Activated CD4-positive, alpha-beta T cell treated with anti-CD3 and anti-CD28 coated beads, Interleukin-2, amount 10 ng/mL, durations not matched to agents 24 days and 14 days (primary cell): ENCODE measurements around the gene TMIGD3. TPM values are rescaled to one million over a fixed set of nuclear protein-coding genes. Genes with fewer than 3 reads are reported as not detected.

Experiments used
- DNase-seq: peaks from one replicate; pipeline ENCODE4 v3.0.0; 2022
- H3K27ac Mint-ChIP-seq: one replicate; pipeline ENCODE4 v1.8.0; 2022; ENCODE audit warnings: mild to moderate bottlenecking, mixed read lengths
- H3K27me3 Mint-ChIP-seq: one replicate; pipeline ENCODE4 v1.8.0; 2022; ENCODE audit warnings: mixed read lengths
- H3K36me3 Mint-ChIP-seq: one replicate; pipeline ENCODE4 v1.8.0; 2022; ENCODE audit warnings: low read depth, mild to moderate bottlenecking, mixed read lengths
- H3K4me1 Mint-ChIP-seq: one replicate; pipeline ENCODE4 v1.8.0; 2021; ENCODE audit warnings: mixed read lengths
- H3K4me3 Mint-ChIP-seq: one replicate; pipeline ENCODE4 v1.8.0; 2022; ENCODE audit warnings: mild to moderate bottlenecking, moderate library complexity, mixed read lengths
- H3K9me3 Mint-ChIP-seq: one replicate; pipeline ENCODE4 v1.8.0; 2021; ENCODE audit warnings: mixed read lengths
- intact Hi-C: fragments of 100-400 bp; cut with micrococcal nuclease; formaldehyde crosslinking; loops from one replicate; pipeline ENCODE4 v1.15.1; 2023
- total RNA-seq: library from RNA; stranded (reverse); gene quantifications from 2 replicates; pipeline ENCODE4 v1.2.3, GENCODE V29; 2022

The TMIGD3 gene
- total RNA-seq, 1 donor from 2014 or later: not detected

GRCh38 chr1:111462370-111463028 lies 40.9 kb downstream of the TMIGD3 start:
- no peak for DNase-seq
- no peak overlapping the region for H3K27ac Mint-ChIP-seq
- no peaks in the 10 kb centered on the region for H3K27me3 Mint-ChIP-seq
- peaks cover 13% of the 10 kb centered on the region for H3K4me1 Mint-ChIP-seq
- H3K9me3 Mint-ChIP-seq: peaks cover 3% of the 10 kb centered on the region
- intact Hi-C loops: loop anchor here (2.0 kb wide), 1 partner anchor 22 kb away; no protein-coding TSS in a partner anchor
- H3K4me3 Mint-ChIP-seq: no peak overlapping the region
- H3K36me3 Mint-ChIP-seq: peaks cover 45% of the 10 kb centered on the region

GRCh38 chr1:111461765-111462164 lies 41.7 kb downstream of the TMIGD3 start:
- no peak for DNase-seq
- no peak overlapping the region for H3K4me3 Mint-ChIP-seq
- intact Hi-C loops: loop anchor here (2.0 kb wide), 1 partner anchor 21 kb away; no protein-coding TSS in a partner anchor
- peaks cover 16% of the 10 kb centered on the region for H3K4me1 Mint-ChIP-seq
- no peaks in the 10 kb centered on the region for H3K27me3 Mint-ChIP-seq
- H3K27ac Mint-ChIP-seq: no peak overlapping the region
- H3K36me3 Mint-ChIP-seq: peaks cover 50% of the 10 kb centered on the region
- peaks cover 3% of the 10 kb centered on the region for H3K9me3 Mint-ChIP-seq

- H3K27me3 Mint-ChIP-seq: no peaks in the 10 kb centered on the region
- peak overlapping the region; percentile 84 for H3K27ac Mint-ChIP-seq
- no peak for DNase-seq
- no peaks in the 10 kb centered on the region for H3K9me3 Mint-ChIP-seq
- peak overlapping the region; percentile 59 for H3K4me3 Mint-ChIP-seq
- peaks cover 61% of the 10 kb centered on the region for H3K4me1 Mint-ChIP-seq
- intact Hi-C loops: loop anchor here (2.0 kb wide), 1 partner anchor 21 kb away; no protein-coding TSS in a partner anchor
- H3K36me3 Mint-ChIP-seq: peaks cover 72% of the 10 kb centered on the region
These were observed 47.8 kb downstream of the TMIGD3 start for GRCh38 chr1:111455642-111456031.

- Mint-ChIP-seq H3K27me3 (no peaks in the 10 kb centered on the region), H3K27ac (peak overlapping the region; percentile 84), H3K36me3 (peaks cover 71% of the 10 kb centered on the region), H3K4me1 (peaks cover 64% of the 10 kb centered on the region), H3K9me3 (no peaks in the 10 kb centered on the region), H3K4me3 (peak overlapping the region; percentile 69)
- intact Hi-C loops: loop anchor here (2.0 kb wide), 1 partner anchor 22 kb away; no protein-coding TSS in a partner anchor
- DNase-seq: no peak
These were observed 48.4 kb downstream of the TMIGD3 start for GRCh38 chr1:111454859-111455641.

- intact Hi-C loops: loop anchor here (2.0 kb wide), 1 partner anchor 23 kb away; no protein-coding TSS in a partner anchor
- H3K27ac Mint-ChIP-seq: no peak overlapping the region
- peaks cover 74% of the 10 kb centered on the region for H3K36me3 Mint-ChIP-seq
- H3K4me3 Mint-ChIP-seq: peak overlapping the region; percentile 9
- DNase-seq: no peak
- no peaks in the 10 kb centered on the region for H3K9me3 Mint-ChIP-seq
- no peaks in the 10 kb centered on the region for H3K27me3 Mint-ChIP-seq
- H3K4me1 Mint-ChIP-seq: peaks cover 66% of the 10 kb centered on the region
These were observed 49.7 kb downstream of the TMIGD3 start for GRCh38 chr1:111453706-111454105.

- DNase-seq: no peak
- H3K4me1 Mint-ChIP-seq: peaks cover 71% of the 10 kb centered on the region
- no peak overlapping the region for H3K27ac Mint-ChIP-seq
- no peaks in the 10 kb centered on the region for H3K9me3 Mint-ChIP-seq
- intact Hi-C loops: no loop called here
- peaks cover 71% of the 10 kb centered on the region for H3K36me3 Mint-ChIP-seq
- no peak overlapping the region for H3K4me3 Mint-ChIP-seq
- no peaks in the 10 kb centered on the region for H3K27me3 Mint-ChIP-seq
These were observed 50.9 kb downstream of the TMIGD3 start for GRCh38 chr1:111452581-111452980.

GRCh38 chr1:111450185-111450584 lies 53.2 kb downstream of the TMIGD3 start:
- peak overlapping the region; percentile 100 for H3K4me3 Mint-ChIP-seq
- no peak for DNase-seq
- intact Hi-C loops: no loop called here
- H3K27me3 Mint-ChIP-seq: no peaks in the 10 kb centered on the region
- H3K4me1 Mint-ChIP-seq: peaks cover 73% of the 10 kb centered on the region
- H3K36me3 Mint-ChIP-seq: peaks cover 69% of the 10 kb centered on the region
- H3K9me3 Mint-ChIP-seq: no peaks in the 10 kb centered on the region
- H3K27ac Mint-ChIP-seq: peak overlapping the region; percentile 98

GRCh38 chr1:111449703-111450017 lies 53.8 kb downstream of the TMIGD3 start:
- Mint-ChIP-seq H3K36me3 (peaks cover 65% of the 10 kb centered on the region), H3K4me3 (peak overlapping the region; percentile 100), H3K27ac (peak overlapping the region; percentile 98), H3K27me3 (no peaks in the 10 kb centered on the region), H3K9me3 (no peaks in the 10 kb centered on the region), H3K4me1 (peaks cover 71% of the 10 kb centered on the region)
- intact Hi-C loops: loop anchor here (1.0 to 5.0 kb wide), 5 partner anchors 26 to 311 kb away; partner anchors contain the start of gene DDX20
- no peak for DNase-seq

GRCh38 chr1:111448918-111449702 lies 54.3 kb downstream of the TMIGD3 start, which contains the start of the genes ATP5PB and WDR77:
Gene ATP5PB (plus strand): TSS chr1:111449464. CDS start chr1:111449542, 78 bp downstream.
Gene WDR77 (minus strand): TSS chr1:111449256. CDS start chr1:111449169, 87 bp downstream.
- peaks cover 68% of the 10 kb centered on the region for H3K4me1 Mint-ChIP-seq
- H3K36me3 Mint-ChIP-seq: peaks cover 62% of the 10 kb centered on the region
- no peaks in the 10 kb centered on the region for H3K27me3 Mint-ChIP-seq
- no peaks in the 10 kb centered on the region for H3K9me3 Mint-ChIP-seq
- peak within 1 kb of the TSS; percentile 98 for H3K27ac Mint-ChIP-seq
- intact Hi-C loops: loop anchor here (1.0 to 5.0 kb wide), 5 partner anchors 26 to 310 kb away; partner anchors contain the start of gene DDX20
- peak within 1 kb of the TSS; percentile 100 for H3K4me3 Mint-ChIP-seq
- DNase-seq: peak; percentile 98

GRCh38 chr1:111448482-111448917 lies 54.9 kb downstream of the TMIGD3 start:
- H3K4me3 Mint-ChIP-seq: peak overlapping the region; percentile 100
- intact Hi-C loops: loop anchor here (2.0 to 5.0 kb wide), 3 partner anchors 232 to 310 kb away; no protein-coding TSS in a partner anchor
- peaks cover 64% of the 10 kb centered on the region for H3K36me3 Mint-ChIP-seq
- no peaks in the 10 kb centered on the region for H3K9me3 Mint-ChIP-seq
- H3K27me3 Mint-ChIP-seq: no peaks in the 10 kb centered on the region
- peaks cover 66% of the 10 kb centered on the region for H3K4me1 Mint-ChIP-seq
- DNase-seq: peak; percentile 75
- H3K27ac Mint-ChIP-seq: peak overlapping the region; percentile 98

GRCh38 chr1:111446967-111447892 lies 56.2 kb downstream of the TMIGD3 start:
- intact Hi-C loops: loop anchor here (5.0 kb wide), 1 partner anchor 250 kb away; no protein-coding TSS in a partner anchor
- no peak overlapping the region for H3K27ac Mint-ChIP-seq

GRCh38 chr1:111446546-111446945 lies 56.9 kb downstream of the TMIGD3 start:
- Mint-ChIP-seq H3K36me3 (peaks cover 72% of the 10 kb centered on the region), H3K4me3 (peak overlapping the region; percentile 100), H3K4me1 (peaks cover 58% of the 10 kb centered on the region), H3K27me3 (no peaks in the 10 kb centered on the region), H3K9me3 (no peaks in the 10 kb centered on the region), H3K27ac (no peak overlapping the region)
- intact Hi-C loops: loop anchor here (5.0 kb wide), 1 partner anchor 249 kb away; no protein-coding TSS in a partner anchor
- no peak for DNase-seq

More at GRCh38 chr1:111446967-111447892, 56.2 kb downstream of the TMIGD3 start:
- H3K27me3 Mint-ChIP-seq: no peaks in the 10 kb centered on the region
- H3K4me1 Mint-ChIP-seq: peaks cover 61% of the 10 kb centered on the region
- H3K36me3 Mint-ChIP-seq: peaks cover 69% of the 10 kb centered on the region
- DNase-seq: no peak
- H3K4me3 Mint-ChIP-seq: peak overlapping the region; percentile 100
- H3K9me3 Mint-ChIP-seq: no peaks in the 10 kb centered on the region
